Erythroblast (primary cell): Measurements from ENCODE around the gene DMRT3.

Experiments used
- DNase-seq, 2 experiments: peaks; one replicate each; lab custom pipeline; 2025; lab: John Stamatoyannopoulos, UW
- GATA1 ChIP-seq: IDR thresholded peaks from 2 replicates; pipeline ENCODE4 v1.6.1; 2011; ENCODE audit warnings: low read depth, mild to moderate bottlenecking, control low read depth, low read length, moderate library complexity
- POLR2A ChIP-seq: IDR thresholded peaks from 2 replicates; pipeline ENCODE4 v1.6.1; 2011; ENCODE audit warnings: mild to moderate bottlenecking, low read length

Gene DMRT3

DNA sequence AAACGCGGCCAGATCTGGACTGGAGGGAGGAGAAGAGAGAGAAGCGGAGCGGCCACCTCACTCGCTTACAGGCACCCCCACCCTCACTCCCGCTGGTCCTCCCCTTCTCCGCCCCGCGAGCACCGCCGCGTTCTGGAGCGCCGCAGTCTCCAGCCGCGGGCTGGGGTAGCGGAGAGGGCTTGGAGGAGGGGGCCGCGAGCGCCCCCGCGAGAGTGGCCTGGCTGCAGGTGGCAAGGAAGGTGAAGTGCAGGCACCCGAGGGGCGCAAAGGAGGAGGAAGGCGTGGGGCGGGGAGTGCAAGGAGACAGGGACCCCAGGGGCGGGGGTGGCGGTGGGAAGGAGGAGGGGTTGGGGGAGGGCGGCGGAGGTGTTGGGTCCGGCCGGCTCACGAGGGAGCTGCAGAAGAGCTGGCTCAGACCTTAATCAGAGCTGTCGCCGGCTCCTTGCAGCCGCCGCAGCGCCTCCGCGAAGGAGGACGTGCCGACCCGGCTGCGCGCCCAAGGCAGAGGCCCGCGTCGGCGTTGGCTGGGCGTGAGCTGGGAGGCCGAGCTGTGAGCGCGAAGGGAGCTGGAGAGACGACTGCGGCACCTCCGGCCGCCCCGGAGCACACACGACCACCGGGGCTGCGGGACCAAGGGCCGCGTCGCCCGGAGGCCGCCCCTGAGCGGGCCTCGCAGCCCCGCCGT, at the start of gene DMRT3:
TSS of gene DMRT3 (plus strand) at position 398 of the 685 bp plus-strand sequence. CDS start 347 bp downstream, outside the sequence.
- TF ChIP-seq GATA1 (no peak), POLR2A (no peak)
- DNase-seq = no peak

DNA sequence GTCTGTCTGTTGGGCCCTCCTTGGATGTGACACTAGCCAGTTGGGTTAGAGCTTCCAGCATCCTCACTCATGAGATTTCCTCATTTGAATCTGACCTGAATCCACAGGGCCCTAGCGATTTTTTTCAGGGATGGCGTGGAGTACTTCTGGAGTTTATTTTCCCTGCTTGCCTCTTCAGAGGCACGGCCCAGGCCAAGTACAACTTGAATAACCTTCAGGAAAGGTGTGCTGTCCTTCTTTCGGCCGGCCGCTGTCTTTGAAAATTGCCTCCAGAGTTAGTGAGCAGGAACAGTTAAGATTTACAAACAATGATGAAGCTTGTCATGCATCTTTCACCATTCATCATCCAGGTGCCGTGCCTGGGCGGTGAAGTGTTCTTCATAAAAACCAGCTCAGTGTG, 49.5 kb upstream of the DMRT3 start:
- TF ChIP-seq GATA1 (no peak), POLR2A (no peak)
- no peak for DNase-seq

- DNase-seq = peak in 1 of 2 experiments; percentile 7
Observed at GRCh38 chr9:928363-929042, 48.0 kb upstream of the DMRT3 start.

DNA sequence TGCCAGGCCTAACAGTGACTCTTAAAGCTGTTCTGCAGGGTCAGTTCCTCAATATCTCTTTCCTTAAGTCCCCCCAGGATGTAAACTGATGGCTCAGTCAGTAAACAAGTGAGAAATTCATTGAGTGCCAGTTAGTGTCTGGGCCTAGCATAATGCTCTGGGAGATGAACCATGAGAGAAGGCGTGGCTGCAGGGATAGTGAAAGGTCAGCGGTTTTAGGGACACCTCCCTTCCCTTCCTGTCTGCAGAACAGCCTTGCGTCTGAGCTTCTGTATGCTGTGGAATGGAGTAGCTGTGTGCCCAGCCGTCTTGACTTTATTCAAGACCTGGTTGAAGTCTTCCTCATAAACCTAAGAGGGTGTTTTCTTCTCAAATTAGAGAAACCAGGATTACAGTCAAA, 46.7 kb upstream of the DMRT3 start:
- DNase-seq = no peak
- TF ChIP-seq POLR2A (no peak), GATA1 (no peak)

More at GRCh38 chr9:928363-929042, 48.0 kb upstream of the DMRT3 start:
- TF ChIP-seq POLR2A = no peak
- TF ChIP-seq GATA1 = no peak

GRCh38 chr9:933356-933755, 43.1 kb upstream of the DMRT3 start:
- no peak for TF ChIP-seq GATA1
- no peak for TF ChIP-seq POLR2A
- no peak for DNase-seq

- TF ChIP-seq POLR2A = no peak
- TF ChIP-seq GATA1 = no peak
- DNase-seq = no peak
Observed at GRCh38 chr9:935348-935965, 41.0 kb upstream of the DMRT3 start.

DNA sequence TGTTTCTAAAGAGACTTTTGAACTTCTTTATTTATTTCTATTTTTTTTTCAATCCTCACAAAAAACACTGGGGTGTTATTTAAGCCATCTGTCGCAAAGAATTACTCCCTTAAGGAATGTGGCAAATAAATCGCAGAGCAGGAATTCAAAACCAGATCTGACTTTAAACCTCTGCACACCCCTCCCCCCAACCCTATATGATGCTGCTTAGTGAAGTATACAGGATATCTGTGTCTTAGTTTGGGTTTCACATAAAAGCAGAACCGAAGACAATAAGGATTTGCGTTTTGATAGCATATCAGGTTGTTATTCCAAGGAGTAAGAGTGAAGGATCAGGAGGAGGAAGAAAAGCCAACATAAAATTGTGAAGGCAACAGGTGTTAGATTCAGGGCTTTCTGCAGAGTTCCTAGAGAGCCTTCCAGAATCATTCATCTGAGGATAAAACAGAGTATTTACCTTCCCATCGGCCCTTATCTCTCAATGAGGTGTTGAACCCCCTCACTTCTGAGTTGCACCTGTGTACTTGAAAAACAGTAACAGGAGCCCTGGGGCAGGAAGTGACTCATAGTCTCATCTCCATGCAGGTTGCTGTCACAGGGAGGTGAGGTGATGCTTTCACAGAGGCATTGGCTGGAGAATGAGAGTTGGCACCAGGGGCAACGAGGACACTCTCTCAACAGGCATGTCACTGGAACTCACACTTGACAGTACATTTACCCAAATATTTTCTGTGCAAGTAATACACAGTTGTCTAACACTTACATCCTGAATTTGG, 33.5 kb upstream of the DMRT3 start:
- TF ChIP-seq POLR2A = no peak
- no peak for TF ChIP-seq GATA1
- DNase-seq = no peak

- DNase-seq = no peak
Observed at GRCh38 chr9:947985-948384, 28.5 kb upstream of the DMRT3 start.

GRCh38 chr9:948497-948896, 28.0 kb upstream of the DMRT3 start:
- TF ChIP-seq GATA1 = no peak
- no peak for DNase-seq

More at GRCh38 chr9:947985-948384, 28.5 kb upstream of the DMRT3 start:
- TF ChIP-seq POLR2A = no peak
- TF ChIP-seq GATA1 = no peak

DNA sequence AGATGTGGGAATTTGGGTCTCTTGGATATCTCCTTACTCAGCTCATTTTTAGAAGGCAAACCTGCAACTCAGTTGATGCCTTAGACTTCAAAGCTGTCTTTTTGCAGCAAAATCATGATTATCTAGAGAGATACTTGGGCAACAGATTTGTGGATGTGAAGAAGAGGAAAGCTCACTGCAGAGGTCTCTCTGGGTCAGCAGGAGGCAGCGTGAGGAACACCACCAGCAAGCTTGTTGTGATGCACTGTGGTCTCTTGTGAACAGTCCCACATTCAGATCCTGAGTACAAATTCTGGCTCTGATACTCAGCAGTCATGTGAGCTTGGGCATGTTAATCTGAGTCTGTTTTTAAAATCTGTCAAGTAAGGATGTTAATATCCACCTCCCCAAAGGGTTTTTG, 26.3 kb upstream of the DMRT3 start:
- no peak for TF ChIP-seq GATA1
- no peak for TF ChIP-seq POLR2A
- DNase-seq = no peak

DNA sequence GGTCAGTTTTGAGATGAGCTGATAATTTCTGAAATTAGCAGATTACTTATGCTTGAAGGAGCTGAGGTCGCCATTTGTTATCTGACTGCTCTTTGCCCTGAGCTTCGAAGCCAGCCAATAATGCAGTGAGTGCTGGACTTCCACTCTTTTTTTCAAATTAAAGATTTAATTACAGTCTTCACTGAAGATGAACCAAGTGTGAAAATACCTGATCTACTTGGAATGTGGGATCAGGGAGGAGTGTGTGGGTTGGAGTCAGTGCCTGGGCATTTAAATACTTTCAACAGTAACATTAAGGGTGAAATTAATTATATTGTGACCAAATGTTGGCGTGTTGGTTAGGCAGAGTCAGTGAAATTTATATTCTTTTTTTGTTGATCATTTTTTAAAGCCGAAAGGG, 23.9 kb upstream of the DMRT3 start:
- TF ChIP-seq POLR2A (no peak), GATA1 (no peak)
- DNase-seq = no peak

DNA sequence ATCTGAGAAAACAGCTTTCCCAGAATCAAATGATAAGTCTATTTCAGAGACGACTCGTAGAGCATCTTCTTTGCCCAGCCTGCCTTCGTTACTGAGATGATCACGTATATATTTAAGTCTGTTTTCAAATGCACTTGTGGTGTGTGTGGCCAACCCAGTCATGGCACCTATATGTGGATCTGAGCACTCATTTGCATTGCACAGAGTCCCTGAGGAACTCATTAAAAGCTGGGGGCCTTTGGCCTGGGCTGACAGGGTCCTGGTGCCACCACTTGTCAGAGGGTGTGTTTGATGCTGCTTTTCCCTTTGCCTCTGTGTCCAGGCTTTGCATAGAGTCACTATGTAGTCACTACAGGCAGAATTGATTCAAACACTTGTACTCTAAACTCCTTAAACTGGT, 17.4 kb upstream of the DMRT3 start:
- TF ChIP-seq POLR2A = no peak
- TF ChIP-seq GATA1 = no peak
- no peak for DNase-seq

- no peak for TF ChIP-seq GATA1
- no peak for TF ChIP-seq POLR2A
- no peak for DNase-seq
Observed at GRCh38 chr9:959914-960313, 16.5 kb upstream of the DMRT3 start.

GRCh38 chr9:962023-962422, 14.4 kb upstream of the DMRT3 start:
- no peak for DNase-seq
- TF ChIP-seq POLR2A (no peak), GATA1 (no peak)

GRCh38 chr9:965497-965896, 11.0 kb upstream of the DMRT3 start:
- TF ChIP-seq GATA1 = no peak
- TF ChIP-seq POLR2A = no peak
- DNase-seq = no peak
